ENCODE measurements around the gene NUTM1.

DNA sequence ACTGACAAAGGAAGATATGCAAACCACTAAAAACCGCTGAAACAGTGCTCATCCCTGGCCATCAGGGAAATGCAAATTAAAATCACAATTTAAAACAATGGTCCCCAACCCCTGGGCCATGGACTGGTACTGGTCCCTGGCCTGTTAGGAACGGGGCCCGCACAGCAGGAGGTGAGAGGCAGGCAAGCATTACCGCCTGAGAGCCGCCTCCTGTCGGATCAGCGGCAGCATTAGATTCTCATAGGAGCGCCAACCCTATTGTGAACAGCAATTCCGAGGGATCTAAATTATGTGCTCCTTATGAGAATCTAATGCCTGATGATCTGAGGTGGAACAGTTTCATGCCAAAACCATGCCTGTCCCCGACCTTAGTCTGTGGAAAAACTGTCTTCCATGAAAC is 19.9 kb upstream of the NUTM1 start:
- TF ChIP-seq POLR2A (IDR thresholded peaks at IDR 0.05) (no peak), POLR2AphosphoS5 (IDR thresholded peaks at IDR 0.05) (no peak)
- TF ChIP-seq, protein P1, sequence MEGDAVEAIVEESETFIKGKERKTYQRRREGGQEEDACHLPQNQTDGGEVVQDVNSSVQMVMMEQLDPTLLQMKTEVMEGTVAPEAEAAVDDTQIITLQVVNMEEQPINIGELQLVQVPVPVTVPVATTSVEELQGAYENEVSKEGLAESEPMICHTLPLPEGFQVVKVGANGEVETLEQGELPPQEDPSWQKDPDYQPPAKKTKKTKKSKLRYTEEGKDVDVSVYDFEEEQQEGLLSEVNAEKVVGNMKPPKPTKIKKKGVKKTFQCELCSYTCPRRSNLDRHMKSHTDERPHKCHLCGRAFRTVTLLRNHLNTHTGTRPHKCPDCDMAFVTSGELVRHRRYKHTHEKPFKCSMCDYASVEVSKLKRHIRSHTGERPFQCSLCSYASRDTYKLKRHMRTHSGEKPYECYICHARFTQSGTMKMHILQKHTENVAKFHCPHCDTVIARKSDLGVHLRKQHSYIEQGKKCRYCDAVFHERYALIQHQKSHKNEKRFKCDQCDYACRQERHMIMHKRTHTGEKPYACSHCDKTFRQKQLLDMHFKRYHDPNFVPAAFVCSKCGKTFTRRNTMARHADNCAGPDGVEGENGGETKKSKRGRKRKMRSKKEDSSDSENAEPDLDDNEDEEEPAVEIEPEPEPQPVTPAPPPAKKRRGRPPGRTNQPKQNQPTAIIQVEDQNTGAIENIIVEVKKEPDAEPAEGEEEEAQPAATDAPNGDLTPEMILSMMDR (IDR thresholded peaks at IDR 0.05), result no peak
